Astrocyte (in vitro differentiated cells and primary cell): Measurements from ENCODE around the gene KSR2.

Experiments
- CTCF ChIP-seq: IDR thresholded peaks from 2 replicates; pipeline ENCODE4 v1.5.1; 2011; ENCODE audit warnings: low read depth, mild to moderate bottlenecking, inconsistent platforms, low read length, moderate library complexity; ENCODE audit not compliant: insufficient read depth
- EZH2 ChIP-seq: IDR thresholded peaks from 2 replicates; pipeline ENCODE4 v1.6.1; 2012; ENCODE audit warnings: mild to moderate bottlenecking, low read length, inconsistent platforms; ENCODE audit not compliant: insufficient read depth

- TF ChIP-seq CTCF = no peak
- no peak for TF ChIP-seq EZH2
Measured at GRCh38 chr12:117408161-117408791, 560.5 kb downstream of the KSR2 start.
